GM23338 (cell line): ENCODE data around the gene ADCY5.

Experiments
- CTCF ChIP-seq, 2 experiments: fragments of 200-600 bp in 1 of 2; sonication (generic) in 1 of 2; conservative IDR thresholded peaks; 2 replicates each; pipeline versions ENCODE4 v1.5.1 to v1.6.1; 2016 to 2017; ENCODE audit warnings: antibody characterized with exemption in 2 of 2, low read depth in 2 of 2, mild to moderate bottlenecking in 2 of 2, moderate library complexity in 1 of 2
- REST ChIP-seq: IDR thresholded peaks from one replicate; pipeline ENCODE4 v1.6.1; 2018; ENCODE audit warnings: antibody characterized with exemption; ENCODE audit not compliant: unreplicated experiment

DNA sequence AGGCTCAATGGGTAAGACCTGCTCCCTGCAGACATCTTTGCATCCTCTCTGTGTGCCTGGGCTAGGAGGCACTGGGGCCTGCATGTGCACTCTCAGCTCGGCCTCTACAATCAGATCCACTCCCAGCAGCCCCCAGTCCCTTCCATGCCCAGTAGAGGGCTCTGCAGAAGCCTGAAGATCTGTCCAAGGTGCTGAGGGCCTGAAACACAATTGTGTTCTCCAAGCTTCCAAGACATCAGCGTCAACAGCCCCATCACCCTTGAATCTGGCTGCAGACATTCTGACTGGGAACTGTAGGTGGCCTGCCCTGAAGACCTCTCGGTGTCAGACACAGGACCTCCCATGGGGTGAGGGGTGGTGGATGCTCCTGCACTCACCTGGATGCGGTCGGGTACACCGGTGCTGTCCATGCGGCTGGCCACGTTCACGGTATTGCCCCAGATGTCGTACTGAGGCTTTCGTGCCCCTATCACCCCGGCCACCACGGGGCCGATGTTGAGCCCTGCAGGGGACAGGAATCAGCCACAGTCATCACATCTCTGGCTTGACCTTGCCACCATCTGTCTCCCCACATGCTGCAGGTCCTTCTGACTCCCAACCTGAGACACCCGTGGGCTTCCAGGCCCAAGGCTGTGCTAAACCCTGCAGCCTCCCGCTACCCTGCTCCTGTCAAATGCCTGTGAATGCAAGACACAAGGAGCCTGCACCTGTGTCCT is 162.4 kb downstream of the ADCY5 start:
- peak; percentile 86 to 93 for TF ChIP-seq CTCF (conservative IDR thresholded peaks at IDR 0.05; ENCODE audit: low read depth in 2 of 2)
- peak; percentile 97 for TF ChIP-seq REST
